A673 (cell line): Measurements from ENCODE around the gene PREX1.

Experiments
- CTCF ChIP-seq: fragments of 300-800, 200-600 bp; sonication (generic); conservative IDR thresholded peaks from 2 replicates; pipeline ENCODE4 v1.5.1; 2017; ENCODE audit warnings: low read depth, mild to moderate bottlenecking, antibody characterized with exemption, low read length, moderate library complexity, mixed read lengths
- EZH2 ChIP-seq: fragments of 200-600 bp; sonication (generic); IDR thresholded peaks from 2 replicates; pipeline ENCODE4 v1.6.1; 2017; ENCODE audit warnings: borderline replicate concordance, low read depth, mild to moderate bottlenecking, mixed read lengths, antibody characterized with exemption, low read length; ENCODE audit not compliant: poor library complexity, severe bottlenecking

GRCh38 chr20:48837014-48837413 is 9.2 kb upstream of the PREX1 start:
- TF ChIP-seq CTCF, result no peak
- TF ChIP-seq EZH2, result no peak
